SK-N-SH (cell line): ENCODE data around the gene RNF157. TPM values are rescaled to one million over a fixed set of nuclear protein-coding genes. Genes with fewer than 3 reads are reported as not detected.

ENCODE experiments used
- CTCF ChIA-PET: fragments of 300-600, 350-600 bp; formaldehyde crosslinking; extraction: SDS; loops from one replicate; lab custom pipeline; 2021; lab: Yijun Ruan, JAX
- POLR2A ChIA-PET: fragments of 350-600 bp; sonication (Branson Sonifier 250); formaldehyde crosslinking; extraction: SDS; loops from one replicate; lab custom pipeline; 2020; ENCODE audit warnings: antibody characterized with exemption, inconsistent platforms; lab: Yijun Ruan, JAX
- DNase-seq: peaks from one replicate; pipeline ENCODE4 v3.0.0; 2012
- H2AFZ ChIP-seq: fragments of 200-600 bp; sonication (generic); 2 replicates; pipeline ENCODE4 v1.8.1; 2016; ENCODE audit warnings: antibody characterized with exemption, mild to moderate bottlenecking, low read depth
- H3F3A ChIP-seq: fragments of 200-600 bp; sonication (generic); replicated peaks from 2 replicates; pipeline ENCODE3; 2016; ENCODE audit warnings: antibody characterized with exemption, mild to moderate bottlenecking; ENCODE audit not compliant: insufficient read depth
- H3K27ac ChIP-seq, 2 experiments: fragments of 200-500 bp in 1 of 2; fragments of 200-600 bp in 1 of 2; sonication (Bioruptor generic) in 1 of 2; sonication (generic), shearing (Covaris generic) in 1 of 2; 2 replicates each; pipeline versions ENCODE4 v1.5.1 to v1.6.1; 2014 to 2016; ENCODE audit warnings: low read depth in 2 of 2, inconsistent platforms in 1 of 2, low read length in 1 of 2, mild to moderate bottlenecking in 1 of 2, mixed read lengths in 1 of 2
- H3K27me3 ChIP-seq: fragments of 200-600 bp; sonication (generic), shearing (Covaris generic); 2 replicates; pipeline ENCODE4 v1.6.1; 2016; ENCODE audit warnings: mixed run types; ENCODE audit not compliant: insufficient read depth
- H3K36me3 ChIP-seq, 2 experiments: fragments of 200-500 bp in 1 of 2; fragments of 200-600 bp in 1 of 2; sonication (Bioruptor generic) in 1 of 2; sonication (generic) in 1 of 2; replicated peaks in 1 of 2; 2 replicates each; pipeline versions ENCODE3 to v1.5.1; 2014 to 2016; ENCODE audit warnings: low read length in 1 of 2, mild to moderate bottlenecking in 1 of 2; ENCODE audit not compliant: insufficient read depth in 2 of 2, control insufficient read depth in 1 of 2
- H3K4me1 ChIP-seq, 2 experiments: fragments of 200-500 bp in 1 of 2; fragments of 200-600 bp in 1 of 2; sonication (Bioruptor generic) in 1 of 2; sonication (generic), shearing (Covaris generic) in 1 of 2; 2 replicates each; pipeline versions ENCODE4 v1.5.1 to v1.6.1; 2014 to 2016; ENCODE audit warnings: low read depth in 1 of 2, low read length in 1 of 2, mixed run types in 1 of 2; ENCODE audit not compliant: insufficient read depth in 2 of 2, control insufficient read depth in 1 of 2
- H3K4me2 ChIP-seq: fragments of 200-600 bp; sonication (generic), shearing (Covaris generic); 2 replicates; pipeline ENCODE4 v1.6.1; 2017; ENCODE audit warnings: mixed run types
- H3K4me3 ChIP-seq, 2 experiments: fragments of 200-500 bp in 1 of 2; fragments of 200-600 bp in 1 of 2; sonication (Bioruptor generic) in 1 of 2; sonication (generic), shearing (Covaris generic) in 1 of 2; 2 replicates each; pipeline versions ENCODE4 v1.5.1 to v1.8.1; 2014 to 2016; ENCODE audit warnings: low read depth in 2 of 2, inconsistent platforms in 1 of 2, low read length in 1 of 2, mild to moderate bottlenecking in 1 of 2, mixed read lengths in 1 of 2, moderate library complexity in 1 of 2
- H3K79me2 ChIP-seq: fragments of 200-600 bp; sonication (generic); 2 replicates; pipeline ENCODE4 v1.8.1; 2017; ENCODE audit warnings: mild to moderate bottlenecking; ENCODE audit not compliant: insufficient read depth
- H3K9ac ChIP-seq: fragments of 200-600 bp; sonication (generic); 2 replicates; pipeline ENCODE4 v1.6.1; 2017; ENCODE audit warnings: mixed run types
- H3K9me2 ChIP-seq: fragments of 200-600 bp; sonication (generic); 2 replicates; pipeline ENCODE4 v1.6.1; 2017; ENCODE audit warnings: mixed run types
- H3K9me3 ChIP-seq: fragments of 200-600 bp; sonication (generic); 2 replicates; pipeline ENCODE4 v1.6.1; 2017; ENCODE audit warnings: mixed run types, mild to moderate bottlenecking, moderate library complexity
- H4K20me1 ChIP-seq: fragments of 200-600 bp; sonication (generic); 2 replicates; pipeline ENCODE4 v1.6.1; 2017; ENCODE audit warnings: mild to moderate bottlenecking, mixed run types; ENCODE audit not compliant: insufficient read depth
- FOSL2 ChIP-seq: IDR thresholded peaks from 2 replicates; pipeline ENCODE4 v1.4.0; 2012; ENCODE audit warnings: low read depth, mild to moderate bottlenecking, moderate library complexity, borderline replicate concordance
- FOXJ3 ChIP-seq: sonication (generic); formaldehyde crosslinking; IDR thresholded peaks from 2 replicates; pipeline ENCODE4 v1.5.1; 2020; ENCODE audit warnings: mild to moderate bottlenecking, missing genetic modification reagents
- GATA2 ChIP-seq: sonication (generic); formaldehyde crosslinking; IDR thresholded peaks from 2 replicates; pipeline ENCODE4 v1.5.0; 2020; ENCODE audit warnings: mild to moderate bottlenecking, missing genetic modification reagents
- NRF1 ChIP-seq: IDR thresholded peaks from 2 replicates; pipeline ENCODE4 v1.6.1; 2012; ENCODE audit warnings: low read depth, mild to moderate bottlenecking, low read length
- RAD21 ChIP-seq: IDR thresholded peaks from 2 replicates; pipeline ENCODE4 v1.6.1; 2012; ENCODE audit warnings: mild to moderate bottlenecking, low read length
- RFX5 ChIP-seq: IDR thresholded peaks from 2 replicates; pipeline ENCODE4 v1.6.1; 2012; ENCODE audit warnings: mild to moderate bottlenecking, improper control_type of control experiment, low read length
- RXRA ChIP-seq: IDR thresholded peaks from 2 replicates; pipeline ENCODE4 v1.4.0; 2012; ENCODE audit warnings: low read depth, mild to moderate bottlenecking, borderline replicate concordance
- SIN3A ChIP-seq: IDR thresholded peaks from 2 replicates; pipeline ENCODE4 v1.6.1; 2012; ENCODE audit warnings: low read depth, mild to moderate bottlenecking, low read length, moderate library complexity, borderline replicate concordance
- WGBS: methylation state at CpG from one replicate; pipeline ENCODE4 v1.1.6; 2017; ENCODE audit warnings: low lambda C conversion rate; 5-methylcytosine and 5-hydroxymethylcytosine counted together
- polyA plus RNA-seq, 3 experiments: library from polyadenylated mRNA; depleted of rRNA; stranded (reverse); fragments of >200 nt; gene quantifications; 2 replicates each; pipeline ENCODE4 v1.2.3, GENCODE V29; 2012

The RNF157 gene
- polyA plus RNA-seq, 1 of the 3 experiments (the other 2 are of a cell fraction): 5.2 TPM

DNA sequence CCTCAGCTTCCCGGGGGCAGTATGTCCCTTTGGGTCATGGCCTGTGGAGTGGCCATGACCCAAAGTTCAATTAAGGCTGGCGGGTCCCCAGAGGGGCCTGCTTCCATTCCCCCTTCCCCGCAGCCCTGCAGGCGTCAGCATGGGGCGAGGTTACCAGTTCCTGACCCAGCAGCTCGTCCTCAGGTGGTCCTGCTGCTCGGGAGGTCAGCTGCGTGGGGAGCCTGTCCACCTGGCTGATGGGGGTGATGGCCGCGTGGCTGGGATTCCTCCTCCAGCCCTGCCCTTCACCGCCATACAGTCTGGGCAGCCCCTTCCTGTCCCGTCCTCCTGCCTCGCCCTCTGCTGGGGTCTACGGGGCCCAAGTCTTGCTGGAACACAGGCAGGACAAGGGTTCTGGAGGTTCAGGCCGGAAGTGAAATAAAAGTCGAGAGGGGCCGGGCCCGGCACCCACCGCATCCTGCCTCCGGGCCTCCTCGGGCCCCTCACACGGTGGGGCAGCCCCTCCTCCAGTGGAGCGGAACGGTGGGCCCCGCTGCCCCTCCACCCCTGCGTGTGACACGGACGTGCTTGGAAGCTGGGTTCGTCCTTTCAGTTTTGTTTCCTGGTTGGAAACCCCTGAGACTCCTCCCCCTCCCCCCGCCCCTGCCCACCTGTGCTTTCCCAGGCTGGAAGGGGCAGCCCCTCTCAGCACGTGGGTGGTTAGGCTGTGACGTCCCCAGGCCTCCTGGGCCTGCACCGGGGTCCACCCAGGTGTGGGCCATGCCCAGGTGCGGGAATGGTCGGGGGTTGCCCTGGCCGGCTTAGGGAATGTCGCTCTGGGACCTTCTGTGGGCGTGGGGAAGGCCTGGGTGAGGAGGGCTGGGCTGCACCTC lies 31.6 kb upstream of the RNF157 start:
- H3K9ac ChIP-seq: no peak overlapping the region
- POLR2A ChIA-PET: interaction anchor here (1.1 kb wide), 1 partner anchor 25 kb away, joined by 3 read pairs; no protein-coding TSS in a partner anchor
- H3K4me3 ChIP-seq: no peak overlapping the region
- no peaks in the 10 kb centered on the region for H3K27me3 ChIP-seq
- H3K36me3 ChIP-seq: peaks cover 8 to 23% of the 10 kb centered on the region in 2 experiments
- H2AFZ ChIP-seq: no peak overlapping the region
- no peak for TF ChIP-seq SIN3A
- no peak overlapping the region for H3K4me2 ChIP-seq
- H3K4me1 ChIP-seq: peaks cover 16 to 19% of the 10 kb centered on the region in 2 experiments; a peak in 3 of 4 replicates
- peaks cover 43% of the 10 kb centered on the region for H3K79me2 ChIP-seq
- H4K20me1 ChIP-seq: peaks cover 13% of the 10 kb centered on the region; the same call in 1 of the 2 replicates
- no peak overlapping the region for H3K27ac ChIP-seq
- CTCF ChIA-PET: interaction anchor here (0.5 to 7.0 kb wide), 8 partner anchors 8 to 258 kb away, joined by 3 to 130 read pairs (median 3); no protein-coding TSS in a partner anchor
- H3K9me3 ChIP-seq: no peaks in the 10 kb centered on the region
- peak; percentile 58 for DNase-seq
- 95% methylated on average over 33 of the region's 38 CpGs for WGBS
- H3K9me2 ChIP-seq: no peaks in the 10 kb centered on the region
- H3F3A ChIP-seq: peaks cover 9% of the 10 kb centered on the region

DNA sequence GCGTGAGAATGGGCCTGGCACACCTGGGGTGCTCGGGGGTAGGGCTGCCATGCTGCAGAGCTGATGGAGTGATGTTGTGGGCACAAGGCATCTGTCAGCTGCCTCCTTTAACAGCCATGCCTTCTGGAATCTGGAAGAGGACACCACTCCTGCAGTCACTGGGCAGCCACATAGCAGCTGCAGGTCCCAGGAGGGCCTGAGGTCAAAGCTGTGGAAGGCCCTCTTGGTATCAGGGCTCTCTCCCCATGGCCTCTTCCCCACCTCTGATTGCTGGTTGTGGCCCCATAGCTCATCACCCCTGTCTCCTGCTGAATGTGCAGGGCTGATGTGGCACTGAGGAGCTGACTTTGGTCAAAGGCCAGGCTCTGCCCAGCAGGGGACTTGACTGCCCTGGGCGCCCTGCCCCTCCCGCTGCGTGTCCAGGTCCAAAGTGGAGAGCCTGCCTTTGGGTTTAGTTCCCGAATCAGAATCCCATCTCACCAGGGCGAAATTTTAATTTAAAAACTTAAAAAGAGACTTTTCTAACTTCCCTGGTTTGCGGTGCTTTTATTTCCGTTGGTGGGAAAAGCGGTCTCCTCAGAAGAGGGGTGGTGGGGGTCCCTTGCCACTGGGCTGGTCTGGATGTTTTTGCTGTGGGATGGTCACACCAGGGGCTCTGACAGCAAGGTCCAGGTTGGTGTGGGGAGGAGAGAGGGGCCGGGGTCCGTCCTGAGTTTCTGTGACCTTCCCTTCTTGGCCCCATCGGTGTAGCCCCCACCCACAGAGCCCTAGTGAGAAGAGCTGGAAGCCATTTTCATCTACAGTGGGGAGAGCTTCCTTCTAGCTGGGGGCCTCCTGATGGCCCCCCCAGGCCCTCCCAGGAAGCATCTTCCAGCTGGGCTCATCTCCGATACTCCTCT lies 30.7 kb upstream of the RNF157 start:
- H3K4me3 ChIP-seq: no peak overlapping the region
- ChIA-PET POLR2A (interaction anchor here (1.1 kb wide), 1 partner anchor 24 kb away, joined by 3 read pairs; no protein-coding TSS in a partner anchor), CTCF (interaction anchor here (0.5 to 7.0 kb wide), 5 partner anchors 9 to 257 kb away, joined by 3 to 130 read pairs (median 5); no protein-coding TSS in a partner anchor)
- H3K4me2 ChIP-seq: no peak overlapping the region
- TF ChIP-seq RFX5 (no peak), RXRA (no peak), GATA2 (CRISPR knock-in tag) (no peak), FOSL2 (no peak), RAD21 (no peak), NRF1 (no peak), FOXJ3 (no peak)
- H3K4me1 ChIP-seq: peaks cover 19% of the 10 kb centered on the region in 2 experiments; a peak in 3 of 4 replicates
- H3K36me3 ChIP-seq: peaks cover 8 to 23% of the 10 kb centered on the region in 2 experiments
- DNase-seq: peak; percentile 40
- no peak overlapping the region for H3K27ac ChIP-seq
- H3K9ac ChIP-seq: no peak overlapping the region
- peaks cover 9% of the 10 kb centered on the region for H3F3A ChIP-seq
- H3K79me2 ChIP-seq: peaks cover 52% of the 10 kb centered on the region
- 95% methylated on average over 13 of the region's 14 CpGs for WGBS
- H3K27me3 ChIP-seq: no peaks in the 10 kb centered on the region
- H3K9me2 ChIP-seq: no peaks in the 10 kb centered on the region
- H2AFZ ChIP-seq: no peak overlapping the region
- H3K9me3 ChIP-seq: no peaks in the 10 kb centered on the region
- H4K20me1 ChIP-seq: peaks cover 13% of the 10 kb centered on the region; the same call in 1 of the 2 replicates
